GM12865 (cell line): ENCODE data around the gene GPA33.

Experiments used
- DNase-seq: peaks from one replicate; pipeline ENCODE4 v3.0.0; 2010; ENCODE audit warnings: low read depth
- H3K4me3 ChIP-seq: 2 replicates; pipeline ENCODE4 v1.5.1; 2011; ENCODE audit warnings: mild to moderate bottlenecking, low read depth, low read length, control low read depth
- CTCF ChIP-seq: IDR thresholded peaks from 2 replicates; pipeline ENCODE4 v1.5.1; 2011; ENCODE audit warnings: low read length, control low read depth, low read depth, inconsistent platforms; ENCODE audit not compliant: insufficient read depth; ENCODE audit errors: missing control alignments

The GPA33 gene

GRCh38 chr1:167135281-167135840 lies 45.2 kb upstream of the GPA33 start:
- DNase-seq, result no peak
- TF ChIP-seq CTCF, result no peak
- no peak overlapping the region for H3K4me3 ChIP-seq

GRCh38 chr1:167132301-167133010 lies 42.3 kb upstream of the GPA33 start:
- DNase-seq, result no peak
- TF ChIP-seq CTCF, result no peak
- H3K4me3 ChIP-seq, result no peak overlapping the region

GRCh38 chr1:167130829-167131510 lies 40.8 kb upstream of the GPA33 start:
- no peak for DNase-seq
- H3K4me3 ChIP-seq, result no peak overlapping the region
- no peak for TF ChIP-seq CTCF

- TF ChIP-seq CTCF, result no peak
- H3K4me3 ChIP-seq, result no peak overlapping the region
- peak; percentile 11 for DNase-seq
Measured at GRCh38 chr1:167128261-167129227, 38.4 kb upstream of the GPA33 start.

- H3K4me3 ChIP-seq, result no peak overlapping the region
- TF ChIP-seq CTCF, result no peak
Measured at GRCh38 chr1:167127661-167128060, 37.5 kb upstream of the GPA33 start.

GRCh38 chr1:167127236-167127635 lies 37.1 kb upstream of the GPA33 start:
- H3K4me3 ChIP-seq, result no peak overlapping the region
- no peak for DNase-seq
- no peak for TF ChIP-seq CTCF

More at GRCh38 chr1:167127661-167128060, 37.5 kb upstream of the GPA33 start:
- no peak for DNase-seq
